ENCODE data around the gene TRIM4.
"Not testable (repeated sequence)": the region's sequence is repeated elsewhere in the genome, so short reads cannot be mapped to it uniquely, and the experiment has no call there.

TRIM4 gene

GRCh38 chr7:99918959-99919813 lies at the start of gene TRIM4:
Gene TRIM4, minus strand, starts transcription at chr7:99919530. Its CDS starts 129 bp downstream, at chr7:99919401.
- peak; percentile 73 to 88 (median 86) for DNase-seq

- DNase-seq, result no peak
These were observed 39.4 kb upstream of the TRIM4 start for GRCh38 chr7:99958564-99959227.

- no peak for DNase-seq
These were observed 35.9 kb upstream of the TRIM4 start for GRCh38 chr7:99955247-99955646.

GRCh38 chr7:99954643-99955042 lies 35.3 kb upstream of the TRIM4 start:
- not testable (repeated sequence) for DNase-seq

GRCh38 chr7:99953649-99954048 lies 34.3 kb upstream of the TRIM4 start:
- no peak for DNase-seq

GRCh38 chr7:99952649-99953048 lies 33.3 kb upstream of the TRIM4 start:
- DNase-seq, result not testable (repeated sequence)

GRCh38 chr7:99950819-99951218 lies 31.5 kb upstream of the TRIM4 start:
- not testable (repeated sequence) for DNase-seq

- peak in 1 of 6 experiments; percentile 20 for DNase-seq
These were observed 30.4 kb upstream of the TRIM4 start for GRCh38 chr7:99949645-99950228.

- DNase-seq, result no peak
These were observed 28.3 kb upstream of the TRIM4 start for GRCh38 chr7:99947608-99948007.

GRCh38 chr7:99944497-99945070 lies 25.3 kb upstream of the TRIM4 start:
- no peak for DNase-seq

- no peak for DNase-seq
These were observed 24.5 kb upstream of the TRIM4 start for GRCh38 chr7:99943641-99944496.

- no peak for DNase-seq
These were observed 19.0 kb upstream of the TRIM4 start for GRCh38 chr7:99938296-99938695.

- not testable (repeated sequence) for DNase-seq
These were observed 15.7 kb upstream of the TRIM4 start for GRCh38 chr7:99935009-99935408.

GRCh38 chr7:99930376-99930775 lies 11.0 kb upstream of the TRIM4 start:
- no peak for DNase-seq

GRCh38 chr7:99929730-99930053 lies 10.4 kb upstream of the TRIM4 start:
- no peak for DNase-seq

- peak in 5 of 6 experiments; percentile 18 to 54 (median 35) for DNase-seq
These were observed 9.8 kb upstream of the TRIM4 start, which contains the start of gene GJC3 for GRCh38 chr7:99928994-99929729. Gene GJC3, minus strand, starts transcription at chr7:99929620. Its CDS starts 0 bp downstream, at chr7:99929620.

- DNase-seq, result no peak
These were observed 8.9 kb upstream of the TRIM4 start for GRCh38 chr7:99928188-99928587.

GRCh38 chr7:99927536-99927935 lies 8.2 kb upstream of the TRIM4 start:
- DNase-seq, result no peak

- DNase-seq, result no peak
These were observed 7.0 kb upstream of the TRIM4 start for GRCh38 chr7:99926321-99926720.

- no peak for DNase-seq
These were observed 3.9 kb upstream of the TRIM4 start for GRCh38 chr7:99923200-99923599.

GRCh38 chr7:99920149-99920548 lies 819 bp upstream of the TRIM4 start:
- DNase-seq, result no peak

- no peak for DNase-seq
These were observed 433 bp upstream of the TRIM4 start for GRCh38 chr7:99919814-99920112.

Measured in stimulated activated naive CD4-positive, alpha-beta T cell (primary cell).